Heart left ventricle (tissue), 13 donors: ENCODE results near the gene PDZD8.

Source experiments
- CTCF ChIP-seq, 12 donors: fragments of 200-600 bp; sonication (generic) in 4 of 12; IDR thresholded peaks; one replicate each; pipeline versions ENCODE4 v1.5.0 to v1.8.0; 2018 to 2022; ENCODE audit warnings: antibody characterized with exemption in 12 of 12, mild to moderate bottlenecking in 5 of 12
- POLR2A ChIP-seq, 2 donors: fragments of 450-650 bp; IDR thresholded peaks; one replicate each; pipeline ENCODE4 v1.6.1; 2017; ENCODE audit warnings: antibody characterized with exemption in 2 of 2, mild to moderate bottlenecking in 2 of 2, moderate library complexity in 2 of 2
- donor health status: ischemic (EF 13 %, LVEDD 7.1; RV severe dilation, severe dysfunction).
- donor health status: DM: no; HTN: yes; CAD: no.
- donor health status: DM: no; HTN: no; CAD: no.
- donor health status: ischemic (EF 25% LVEDD 6.9; RV normal size, moderate dysfunction).
- donor health status: ischemic (EF 25% LVEDD 5.7; RV mildly dilated, moderate dysfunction).
- donor health status: ischemic (EF 35%, LVEDD 5.7; RV mildly dilated, moderate dysfunction).
- donor health status: nonischemic (EF 11% LVEDD 7.7; RV severe dilation, severe dysfunction).
- donor health status: DM: yes; HTN: yes; CAD: no.
- donor health status: PGD.
- donor health status: ischemic (EF 29% LVEDD 5.4; RV normal size, mild dysfunction).
- donor health status: nonischemic (EF 23%, LVEDD 6.1; RV moderate dilation, normal function).

- TF ChIP-seq POLR2A (IDR thresholded peaks at IDR 0.05) (no peak), CTCF (IDR thresholded peaks at IDR 0.05) (no peak)
Measured at GRCh38 chr10:117274509-117274908, 100.7 kb downstream of the PDZD8 start.
